Stimulated activated CD8-positive, alpha-beta memory T cell treated with anti-CD3 and anti-CD28 coated beads, Interleukin-4, amount 100 ng/mL, for 1 hour (primary cell): ENCODE measurements around the gene PHF12.

Experiments used
- DNase-seq, 2 donors: peaks; one replicate each; pipeline ENCODE4 v3.0.0-alpha.2; 2020; ENCODE audit warnings: low read depth in 2 of 2, low spot score in 1 of 2

The PHF12 gene

DNA sequence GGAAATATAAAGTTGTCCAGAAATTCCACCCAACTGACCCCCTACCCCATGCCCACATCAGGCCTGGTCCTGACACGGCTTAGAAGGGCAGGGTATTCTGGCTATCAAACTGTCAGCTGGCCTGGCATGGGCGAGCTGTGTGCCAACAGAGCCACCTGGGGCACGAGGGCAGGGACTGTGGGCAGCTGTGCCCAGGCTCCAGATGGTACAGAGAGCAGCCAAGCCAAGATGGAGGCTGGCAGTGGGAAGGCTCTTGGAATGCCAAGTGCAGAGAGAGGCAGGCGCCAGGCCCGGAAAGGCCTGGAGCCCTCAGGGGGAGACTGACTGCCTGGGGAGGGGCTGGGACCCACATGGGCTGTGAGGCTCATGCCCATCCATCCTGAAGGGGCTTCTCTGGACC, 24.3 kb upstream of the PHF12 start:
- DNase-seq: no peak

DNA sequence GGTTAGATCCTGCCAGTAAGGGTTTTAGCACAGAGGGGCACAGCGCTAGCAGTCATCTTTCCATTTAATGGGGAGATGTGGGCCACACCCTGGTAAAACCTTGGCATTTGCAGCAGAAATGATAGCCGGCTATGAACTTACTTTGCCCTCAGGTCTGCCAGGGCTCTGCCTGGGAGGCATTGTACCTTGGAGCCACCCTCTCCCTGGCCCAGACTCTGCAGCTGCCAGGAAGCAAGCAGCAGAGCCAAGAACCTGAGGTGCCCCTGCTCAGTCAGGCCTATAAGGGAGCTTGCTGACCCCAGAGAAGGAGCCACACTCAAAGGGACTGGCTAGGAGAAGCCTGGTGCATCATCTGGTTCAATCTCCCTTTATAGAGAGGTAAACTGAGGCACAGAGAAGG, 23.7 kb upstream of the PHF12 start:
- DNase-seq: no peak

DNA sequence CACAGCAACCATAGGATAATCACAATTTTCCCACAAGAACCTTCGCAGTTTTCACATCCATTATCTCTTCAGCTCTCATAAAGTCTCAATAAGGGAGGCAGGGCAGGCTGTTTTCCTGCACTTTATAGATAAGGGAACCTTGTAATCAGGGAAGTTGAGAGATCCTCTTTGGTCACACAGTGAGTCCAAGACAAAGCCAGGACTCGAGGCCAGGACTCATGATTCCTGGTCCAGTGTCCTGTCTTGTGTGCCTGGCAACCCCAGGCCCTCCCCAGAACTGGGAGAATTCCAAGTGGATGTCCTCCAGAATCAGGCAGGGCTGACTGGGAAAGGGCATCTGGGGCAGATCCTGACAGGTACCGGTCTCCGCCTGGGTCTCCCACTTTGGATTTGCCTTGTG, 23.1 kb upstream of the PHF12 start:
- no peak for DNase-seq

DNA sequence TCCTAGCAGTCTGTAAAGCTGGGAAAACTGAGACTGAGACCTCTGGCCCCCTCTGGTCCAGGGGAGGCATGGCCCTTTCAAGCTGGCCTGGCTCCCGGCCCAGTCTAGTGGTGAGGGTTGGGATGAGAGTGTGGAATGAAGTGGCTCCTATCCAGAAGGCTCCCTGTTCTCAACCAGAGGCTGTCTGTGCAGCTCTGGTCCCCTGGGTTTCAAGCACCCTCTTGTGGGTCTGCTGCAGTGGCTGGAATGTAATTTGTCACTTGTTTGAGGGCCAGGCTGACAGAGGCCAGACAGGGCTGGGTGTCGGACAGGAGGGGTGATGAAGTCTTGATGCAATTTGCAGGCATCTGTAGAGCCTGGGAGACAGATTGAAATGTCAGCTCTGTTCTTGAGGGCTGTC, 22.1 kb upstream of the PHF12 start:
- DNase-seq: no peak

DNA sequence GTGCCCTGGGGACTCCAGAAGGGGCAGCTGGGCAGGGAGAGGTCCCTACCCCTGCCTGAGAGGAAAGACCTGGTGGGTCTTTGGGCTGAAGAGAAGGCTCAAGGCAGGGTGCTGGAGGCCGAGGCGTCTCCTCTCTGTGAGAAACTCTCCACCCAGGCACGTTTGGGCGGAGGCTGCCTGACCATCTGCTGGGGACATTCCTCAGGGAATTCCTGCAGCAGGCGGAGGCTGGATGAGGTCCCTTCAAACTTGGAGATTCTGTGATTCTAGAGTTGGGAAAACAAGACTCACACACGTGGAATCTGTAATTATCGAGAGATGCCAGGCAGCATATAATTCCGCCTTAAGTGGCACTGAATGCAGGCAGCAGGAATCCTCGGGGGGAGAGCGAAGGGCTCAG, 21.1 kb upstream of the PHF12 start:
- DNase-seq: no peak

DNA sequence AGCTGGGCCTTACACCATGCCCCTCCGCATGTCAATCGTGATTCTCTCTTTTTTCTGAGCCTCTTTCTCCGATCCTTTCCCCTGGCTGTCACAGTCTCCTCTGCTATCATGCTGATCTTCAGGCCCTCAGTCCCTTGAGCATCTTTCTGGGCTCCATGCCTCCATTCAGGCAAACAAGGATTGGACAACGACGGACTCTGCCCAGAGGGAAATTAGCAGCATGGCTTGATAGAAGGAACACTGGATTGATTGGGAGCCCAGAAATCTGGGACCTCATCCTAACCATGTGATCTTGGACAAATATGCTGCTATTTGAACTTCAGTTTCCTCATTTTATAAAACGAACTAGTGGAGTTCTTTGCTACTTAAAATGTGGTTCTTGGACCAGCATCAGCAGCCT, 19.6 kb upstream of the PHF12 start:
- DNase-seq: no peak

DNA sequence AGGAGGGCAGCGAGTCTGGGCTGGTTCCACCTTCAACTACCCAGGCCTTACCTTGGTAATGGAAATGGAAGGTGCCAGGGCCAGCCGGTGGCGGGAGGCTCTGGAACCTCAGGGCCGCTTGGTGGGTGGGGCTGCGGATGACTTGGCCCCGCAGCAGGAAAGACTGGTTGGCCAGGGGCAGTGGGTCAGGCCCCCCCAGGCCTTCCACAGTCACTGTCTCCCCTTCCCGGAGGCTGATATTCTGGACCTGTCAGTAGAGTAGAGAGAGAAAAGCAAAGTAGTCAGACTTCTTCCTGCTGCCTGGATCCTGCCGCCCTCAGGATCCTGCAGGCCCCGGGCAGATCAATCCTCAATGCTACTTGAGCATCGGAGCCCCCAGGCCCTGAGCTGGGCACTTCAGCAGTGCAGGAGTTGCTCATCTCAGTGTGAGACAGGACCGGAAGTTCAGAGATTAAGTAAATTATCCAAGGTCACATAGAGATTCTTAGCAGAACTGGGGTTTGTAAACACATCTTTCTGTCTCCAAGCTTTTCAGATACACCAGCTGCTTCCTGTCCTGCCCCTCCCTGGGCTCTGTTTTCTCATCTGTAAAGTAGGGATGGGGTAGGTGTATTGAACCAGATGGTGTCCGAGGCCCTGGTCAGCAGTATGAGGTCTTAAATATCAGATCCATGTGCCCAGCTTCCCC, 18.5 kb upstream of the PHF12 start:
- no peak for DNase-seq

DNA sequence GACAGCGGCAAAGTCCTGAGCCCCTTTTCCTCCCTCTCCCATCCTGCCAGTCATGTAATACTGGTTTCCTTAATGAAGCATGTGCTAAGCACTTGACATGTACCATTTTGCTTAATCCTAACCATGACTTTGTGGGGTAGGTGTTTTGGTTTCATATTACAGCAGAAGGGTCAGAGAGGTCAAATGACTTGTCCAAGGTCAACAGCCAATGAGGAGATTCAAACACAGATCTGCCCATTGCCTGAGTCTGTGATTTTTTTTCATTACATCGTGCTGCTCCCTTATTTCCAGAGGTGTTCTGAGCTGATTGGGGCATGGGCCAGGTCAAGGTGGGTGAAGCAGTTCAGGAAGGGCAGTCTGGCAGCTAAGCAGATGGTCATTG, 17.6 kb upstream of the PHF12 start:
- no peak for DNase-seq

DNA sequence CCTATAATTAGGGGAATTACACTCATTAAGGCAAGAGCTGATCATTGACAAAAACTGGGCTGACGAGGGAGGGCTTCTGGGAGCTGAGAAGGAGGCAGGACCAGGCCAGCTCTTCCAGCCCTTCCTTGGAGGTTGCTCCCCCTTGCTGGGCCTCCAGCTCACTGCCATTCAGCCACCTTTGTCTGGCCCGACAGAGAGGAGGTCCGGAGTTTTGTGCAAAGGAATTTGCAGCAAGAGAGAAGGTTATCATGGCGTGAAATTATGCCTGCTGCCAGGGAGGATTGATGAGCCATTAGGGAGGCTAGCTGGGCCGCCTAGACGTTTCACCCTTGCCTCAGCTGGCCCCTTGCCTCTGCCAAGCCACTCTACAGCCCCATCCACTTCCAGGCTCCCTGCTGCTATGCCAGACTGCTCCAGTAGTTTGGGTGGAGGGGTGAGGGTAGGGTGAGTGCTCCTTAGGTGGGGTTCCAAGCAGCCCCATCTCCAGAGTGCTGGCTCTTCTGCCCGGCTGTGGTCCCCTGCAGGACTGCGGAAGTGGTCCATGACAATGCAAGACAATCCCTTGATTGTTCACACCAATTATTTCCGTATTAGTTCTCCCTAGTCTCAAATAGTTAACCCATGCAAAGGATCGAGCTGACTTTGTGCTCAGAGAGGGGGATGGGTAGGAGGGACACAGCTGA, 17.1 kb upstream of the PHF12 start:
- DNase-seq: no peak

DNA sequence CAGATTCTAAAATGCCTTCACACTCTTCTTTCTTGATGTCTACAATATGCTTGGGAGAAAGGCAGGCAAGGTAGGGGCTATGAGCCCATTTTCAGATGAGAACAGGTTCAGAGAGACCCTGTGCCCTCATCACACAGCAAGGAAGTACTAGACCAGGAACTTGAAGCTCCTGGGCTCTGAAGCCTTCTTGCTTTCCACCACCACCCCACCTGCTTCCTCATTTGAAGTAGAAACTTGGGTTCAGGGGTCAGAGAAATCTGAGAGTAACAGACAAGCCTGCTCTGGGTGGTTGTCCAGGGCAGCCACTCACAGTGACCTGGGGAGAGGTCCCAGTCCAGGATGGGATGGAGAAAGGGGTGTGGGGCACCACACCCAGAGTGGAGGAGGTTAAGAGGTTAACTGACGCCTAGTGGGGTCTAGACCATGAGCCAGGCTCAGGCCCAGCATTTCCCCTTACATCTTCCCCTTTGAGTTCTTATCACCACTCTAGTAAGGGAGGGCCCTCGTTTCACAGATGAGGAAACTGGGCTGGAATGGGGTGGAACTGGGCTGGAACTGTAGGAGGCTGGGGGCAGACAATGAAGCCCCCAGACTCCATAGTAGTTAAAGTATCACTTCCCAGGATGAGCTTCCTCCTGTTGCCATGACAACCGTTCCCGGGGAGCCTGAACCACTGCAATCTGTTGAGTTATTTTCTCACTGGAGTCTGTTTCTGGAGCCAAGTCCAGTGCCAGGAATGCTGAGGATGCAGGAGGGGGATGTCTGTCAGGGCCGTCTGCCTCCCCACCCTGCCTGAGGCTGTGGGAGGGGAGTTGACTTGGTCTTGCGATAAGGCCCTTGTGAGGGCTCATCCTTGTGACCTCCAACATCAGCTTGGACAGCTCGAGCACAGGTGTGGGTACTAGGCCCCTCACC, 16.2 kb upstream of the PHF12 start:
- no peak for DNase-seq

DNA sequence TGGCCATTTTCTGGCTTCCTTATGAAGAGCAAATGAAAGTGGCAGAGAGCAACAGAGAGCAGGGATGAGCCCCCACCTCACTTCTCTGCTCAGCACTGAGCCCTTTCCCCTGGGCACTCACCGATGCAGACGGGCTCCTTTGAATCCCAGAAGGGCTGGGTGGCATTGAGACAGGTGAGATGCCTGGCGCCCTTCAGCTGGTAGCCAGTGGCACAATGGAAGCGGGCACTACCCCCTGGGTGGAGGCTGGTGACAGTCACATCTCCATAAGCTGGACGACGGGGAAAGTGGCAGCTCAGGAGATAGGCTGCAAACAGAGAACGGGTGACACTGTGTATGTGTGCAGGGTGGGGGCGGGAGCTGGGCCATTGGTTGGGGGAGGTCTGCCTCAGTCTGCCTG, 12.5 kb upstream of the PHF12 start:
- no peak for DNase-seq

DNA sequence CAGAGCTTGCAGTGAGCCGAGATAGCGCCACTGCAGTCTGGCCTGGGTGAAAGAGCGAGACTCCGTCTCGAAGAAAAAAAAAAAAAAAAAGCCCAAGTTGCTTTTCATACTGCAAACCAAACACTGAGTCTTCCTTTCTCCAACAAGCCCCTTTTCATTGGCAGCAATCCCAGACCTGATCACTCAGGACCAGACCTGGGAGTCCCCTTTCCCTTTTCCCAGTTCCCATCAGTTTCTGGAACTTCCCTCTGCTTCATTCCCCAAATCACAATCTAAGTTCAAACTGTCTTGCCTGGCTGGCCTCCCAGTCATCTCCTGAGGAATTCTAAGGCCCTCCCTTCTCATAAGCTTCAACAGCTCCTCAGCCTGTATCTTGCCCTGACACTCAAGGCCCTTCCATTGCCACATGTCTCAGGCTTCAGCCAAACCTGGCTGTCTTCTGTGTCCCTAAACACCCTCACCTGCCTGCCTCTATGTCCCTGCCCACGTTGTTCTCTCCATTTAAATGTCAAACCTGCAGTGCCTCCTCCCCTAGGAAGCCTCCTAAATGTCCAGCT, 11.8 kb upstream of the PHF12 start:
- no peak for DNase-seq

DNA sequence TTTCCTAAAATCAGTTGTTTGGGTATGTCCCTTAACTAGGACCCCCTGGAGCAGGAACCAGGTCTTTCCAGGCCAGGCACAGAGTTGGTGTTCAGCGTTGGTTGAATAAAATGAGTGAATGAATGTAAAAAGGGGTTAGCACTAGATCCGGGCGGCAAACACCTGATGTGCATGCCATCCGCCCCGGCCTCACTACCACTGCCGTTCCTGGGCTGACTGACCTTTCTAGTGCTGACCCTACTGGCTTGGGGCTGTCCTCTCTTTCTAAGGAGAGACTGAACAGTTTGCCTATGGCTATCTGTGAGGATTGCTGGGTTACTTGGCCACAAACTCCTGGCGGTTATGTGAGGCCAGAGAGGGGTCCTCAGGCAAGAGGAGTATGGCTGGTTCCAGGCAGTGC, 10.1 kb upstream of the PHF12 start:
- no peak for DNase-seq

DNA sequence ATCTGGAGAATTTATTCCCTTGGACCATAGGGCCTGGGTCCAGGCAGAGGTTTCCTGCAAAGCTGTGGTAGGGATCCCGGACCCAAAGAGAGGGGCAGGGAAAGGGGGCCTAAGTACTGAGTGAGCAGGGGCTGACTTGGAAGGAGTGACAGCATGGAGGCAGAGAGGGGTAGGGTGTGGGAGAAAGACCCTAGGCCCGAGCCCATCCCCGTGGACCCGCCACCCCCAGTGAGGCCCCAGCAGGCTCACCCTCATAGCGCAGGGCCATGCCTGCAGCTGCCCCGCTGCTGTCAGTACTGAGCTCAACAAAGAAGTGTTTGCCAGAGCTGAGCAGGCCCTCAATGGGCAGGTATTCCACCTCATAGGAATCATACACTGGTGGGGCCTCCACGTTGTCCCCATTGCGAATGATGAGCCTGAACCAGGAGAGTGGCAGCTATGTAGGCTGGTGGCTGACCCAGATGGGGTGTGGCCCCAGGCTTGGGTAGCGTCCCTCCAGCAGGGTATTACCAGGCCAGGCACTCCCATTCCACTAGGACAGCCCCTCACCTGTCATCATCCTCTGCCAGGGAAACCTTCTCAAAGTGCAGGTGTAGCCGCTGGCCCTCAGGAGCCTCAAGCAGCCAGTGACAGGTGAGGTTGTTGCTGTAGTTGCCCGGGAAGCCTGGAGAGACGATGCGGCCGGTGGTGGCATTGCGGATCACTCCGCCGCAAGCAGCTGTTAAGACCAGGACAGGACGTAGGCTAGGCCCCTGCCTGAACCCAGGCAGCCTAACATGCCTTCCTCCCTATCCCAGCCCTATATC, 9.1 kb upstream of the PHF12 start:
- DNase-seq: no peak

DNA sequence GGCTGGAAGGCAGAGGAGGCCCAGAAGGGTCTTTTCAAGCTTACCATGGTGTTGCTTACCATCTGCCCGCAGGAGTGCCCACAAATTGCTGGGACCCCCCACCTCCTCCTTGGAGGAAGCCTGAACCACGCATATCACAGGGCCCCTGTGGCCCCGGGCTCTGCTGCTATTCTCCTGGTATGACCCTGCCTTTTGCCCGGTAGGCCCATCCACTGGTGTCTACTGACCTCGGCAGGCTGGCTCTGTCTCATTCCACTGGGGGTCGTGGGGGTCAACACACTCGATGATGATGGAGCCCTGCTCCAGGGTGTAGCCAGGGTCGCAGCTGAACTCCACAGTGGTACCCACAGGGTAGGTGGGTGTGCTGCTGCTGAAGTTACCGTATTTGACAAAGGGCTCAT, 8.2 kb upstream of the PHF12 start:
- no peak for DNase-seq

DNA sequence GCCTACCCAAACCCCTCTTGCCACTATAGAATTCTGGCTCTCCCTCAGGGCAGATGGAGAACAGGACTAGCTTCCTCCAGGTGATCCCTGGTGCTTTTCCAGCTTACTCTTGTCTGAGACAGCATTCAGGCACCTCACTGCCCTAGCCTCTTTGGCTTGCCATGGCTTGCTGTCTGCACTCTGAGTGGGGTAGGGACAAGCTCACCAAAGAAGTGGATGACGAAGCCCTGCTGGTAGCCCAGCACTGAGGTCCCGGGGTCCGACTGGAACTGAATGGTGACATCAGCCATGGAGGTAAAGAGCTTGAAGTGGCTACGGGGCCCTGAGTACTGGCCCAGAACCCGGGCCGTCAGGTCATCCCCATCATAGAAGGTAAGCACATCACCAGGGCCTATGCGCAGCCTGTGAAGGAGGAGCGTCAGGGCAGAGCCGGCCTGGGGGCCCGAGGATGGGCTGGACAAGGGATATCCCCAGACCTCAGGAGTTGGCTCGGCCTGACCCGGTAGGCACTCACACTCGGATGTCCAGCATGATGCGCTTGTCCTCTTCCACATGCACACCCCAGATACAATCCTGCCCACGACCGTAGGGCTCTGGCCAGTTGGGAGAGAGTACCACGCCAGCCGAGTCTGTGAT, 7.6 kb upstream of the PHF12 start:
- no peak for DNase-seq

DNA sequence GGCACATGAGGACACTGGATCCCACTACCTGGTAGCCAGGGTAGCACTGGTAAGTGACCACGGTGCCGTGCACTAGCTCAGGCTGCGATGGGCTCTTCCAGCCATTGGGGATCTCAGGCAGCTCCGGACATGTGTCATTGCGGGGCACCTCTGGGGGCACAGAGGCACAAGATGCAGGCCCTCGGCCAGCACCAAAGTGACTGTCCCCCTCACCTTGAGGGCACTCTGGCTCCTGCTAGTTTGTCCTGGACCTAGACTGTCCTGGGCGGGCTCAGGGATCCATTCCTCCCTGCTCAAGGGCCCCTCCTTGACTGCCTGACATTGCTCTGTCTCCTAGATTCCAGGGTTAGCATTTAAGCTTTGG, 6.7 kb upstream of the PHF12 start:
- no peak for DNase-seq

DNA sequence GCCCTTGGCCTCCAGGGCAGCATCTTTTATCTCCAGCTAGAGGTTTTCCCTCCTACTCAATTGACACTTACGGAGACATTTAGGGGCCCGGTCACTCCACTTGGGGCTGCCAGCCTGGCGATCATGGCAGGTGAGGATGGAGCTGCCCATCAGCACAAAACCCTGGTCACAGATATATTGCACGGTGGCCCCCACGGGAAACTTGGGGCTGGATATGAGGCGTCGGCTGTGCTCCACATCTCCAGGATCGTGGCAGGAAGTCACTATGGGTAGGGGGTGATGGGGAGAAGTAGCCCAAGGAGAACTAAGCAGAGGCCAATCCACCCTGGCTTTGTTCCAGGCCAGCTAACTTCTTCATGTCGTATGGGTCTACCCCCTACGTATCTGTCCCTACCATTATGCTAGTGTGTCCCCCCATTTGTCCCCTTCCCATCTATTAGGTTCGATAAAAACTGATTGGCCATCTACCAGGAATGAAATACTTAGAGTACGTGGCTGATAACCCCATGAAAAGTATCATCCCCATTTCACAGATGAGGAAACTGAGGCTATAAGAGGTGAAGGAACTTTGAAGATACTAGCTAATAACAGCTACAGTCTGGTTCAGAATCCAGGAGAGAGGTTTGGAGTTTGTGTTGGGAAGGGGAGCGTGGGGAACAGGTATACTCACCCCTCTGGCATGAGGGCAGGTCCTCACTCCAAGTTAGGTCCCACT, 6.1 kb upstream of the PHF12 start:
- no peak for DNase-seq

DNA sequence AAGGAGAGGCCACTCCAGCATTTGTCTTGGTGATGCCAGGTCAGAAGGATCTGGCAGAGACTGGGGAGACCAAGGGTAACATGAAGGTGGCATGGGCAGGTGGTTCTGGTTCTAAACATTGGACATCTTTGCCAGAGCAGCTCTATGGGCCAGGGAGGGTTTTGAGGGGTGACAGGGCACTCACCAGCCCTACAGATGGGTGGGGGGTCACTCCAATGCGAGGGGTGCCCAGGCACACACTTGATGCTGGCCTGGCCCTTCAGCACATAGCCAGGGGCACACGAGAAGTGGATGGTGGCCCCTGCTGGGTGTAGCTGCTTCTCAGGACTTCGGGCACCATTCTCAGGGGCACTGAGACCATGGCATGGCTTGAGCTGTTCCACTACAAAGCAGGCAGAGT, 5.5 kb upstream of the PHF12 start:
- no peak for DNase-seq

DNA sequence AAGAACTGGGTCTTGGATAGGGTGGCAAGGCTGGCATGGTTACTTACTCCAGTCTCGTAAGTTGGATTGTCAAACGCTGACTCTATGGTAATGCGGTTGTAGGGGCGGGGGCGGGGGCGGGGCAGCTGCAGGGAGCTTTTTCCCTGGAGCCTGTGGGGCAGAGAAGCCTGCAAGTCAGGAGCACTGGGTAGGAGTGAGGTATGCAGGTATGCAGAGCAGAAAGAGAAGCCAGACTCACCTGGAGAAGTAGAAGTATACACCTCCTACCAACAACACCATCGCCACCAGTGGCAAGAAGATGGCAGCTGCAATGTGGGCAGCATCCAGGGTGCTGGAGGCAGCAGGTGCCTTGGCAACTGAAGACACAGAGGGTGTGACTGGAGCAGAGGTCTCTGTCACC, 4.8 kb upstream of the PHF12 start:
- DNase-seq: no peak
